HepG2 (cell line): ENCODE results near the gene C9orf43. TPM values are rescaled to one million over a fixed set of nuclear protein-coding genes. Genes with fewer than 3 reads are reported as not detected.
"Not testable (repeated sequence)": the region's sequence is repeated elsewhere in the genome, so short reads cannot be mapped to it uniquely, and the experiment has no call there.

ENCODE experiments used
- ATAC-seq: fragments of 200-7000 bp; cut with Tn5 transposase; 3 replicates; pipeline ENCODE4 v1.9.1; 2020; ENCODE audit warnings: mild to moderate bottlenecking, moderate library complexity
- BruUV-seq: library from RNA; stranded (reverse); fragments of 400-500 nt; replicated peaks from 2 replicates; lab custom pipeline; 2021; lab: Mats Ljungman, UMichigan
- CTCF ChIA-PET: fragments of 300-600 bp; formaldehyde crosslinking; extraction: SDS; loops from one replicate; lab custom pipeline; 2021; ENCODE audit warnings: low total read pairs, inconsistent platforms, low intra/inter-chr PET ratio; lab: Yijun Ruan, JAX
- POLR2A ChIA-PET: fragments of 350-600 bp; sonication (Branson Sonifier 250); formaldehyde crosslinking; loops from one replicate; lab custom pipeline; 2020; ENCODE audit warnings: antibody characterized with exemption, inconsistent platforms; lab: Yijun Ruan, JAX
- DNase-seq: peaks from one replicate; pipeline ENCODE4 v3.0.0-alpha.2; 2015; ENCODE audit warnings: low spot score
- FAIRE-seq: peaks from 3 replicates; lab custom pipeline; 2011; peaks lifted over from hg19 to GRCh38; lab: Jason Lieb, UNC
- H2AFZ ChIP-seq: one replicate; pipeline ENCODE4 v1.6.1; 2011; ENCODE audit warnings: low read length, inconsistent platforms
- H3K27ac ChIP-seq: fragments of 300-600 bp; 3 replicates; pipeline ENCODE4 v1.8.0; 2011; ENCODE audit warnings: mixed run types, mild to moderate bottlenecking, mixed read lengths, low read length, inconsistent platforms; ENCODE audit not compliant: insufficient read depth; ENCODE audit errors: extremely low read length
- H3K27me3 ChIP-seq, 2 experiments: fragments of 200-600 bp in 1 of 2; 2 replicates in 1 of 2; 3 replicates in 1 of 2; pipeline versions ENCODE4 v1.6.0 to v1.8.0; 2011; ENCODE audit warnings: low read length in 2 of 2, mild to moderate bottlenecking in 2 of 2, moderate library complexity in 2 of 2, inconsistent platforms in 1 of 2; ENCODE audit not compliant: insufficient read depth in 2 of 2, control insufficient read depth in 1 of 2
- H3K36me3 ChIP-seq, 2 experiments: fragments of 200-600 bp in 1 of 2; replicated peaks in 1 of 2; 2 replicates in 1 of 2; 3 replicates in 1 of 2; pipeline versions ENCODE4 v1.5.1 to v1.8.0; 2011; ENCODE audit warnings: low read length in 2 of 2, inconsistent platforms in 1 of 2; ENCODE audit not compliant: insufficient read depth in 2 of 2, control insufficient read depth in 1 of 2
- H3K4me1 ChIP-seq: 2 replicates; pipeline ENCODE4 v1.5.1; 2012; ENCODE audit warnings: low read length, inconsistent platforms; ENCODE audit not compliant: insufficient read depth
- H3K4me2 ChIP-seq: 2 replicates; pipeline ENCODE4 v1.6.0; 2011; ENCODE audit warnings: low read depth, low read length, inconsistent platforms
- H3K4me3 ChIP-seq, 3 experiments: fragments of 200-600 bp in 1 of 3; sonication (generic), shearing (Covaris generic) in 1 of 3; replicated peaks in 1 of 3; 2 replicates each; pipeline ENCODE4 v1.5.1; 2011 to 2016; ENCODE audit warnings: low read length in 3 of 3, inconsistent platforms in 2 of 3, low read depth in 2 of 3, mild to moderate bottlenecking in 2 of 3, control low read depth in 1 of 3, mixed read lengths in 1 of 3; ENCODE audit not compliant: insufficient read depth in 1 of 3
- H3K79me2 ChIP-seq: one replicate; pipeline ENCODE4 v1.6.1; 2011; ENCODE audit warnings: low read length, inconsistent platforms; ENCODE audit not compliant: insufficient read depth
- H3K9ac ChIP-seq: 2 replicates; pipeline ENCODE4 v1.6.0; 2011; ENCODE audit warnings: mild to moderate bottlenecking, low read depth, low read length, inconsistent platforms; ENCODE audit not compliant: insufficient read depth
- H3K9me3 ChIP-seq: 2 replicates; pipeline ENCODE4 v1.5.1; 2012; ENCODE audit warnings: mild to moderate bottlenecking, low read length
- H4K20me1 ChIP-seq: 2 replicates; pipeline ENCODE4 v1.6.0; 2011; ENCODE audit warnings: inconsistent platforms, mild to moderate bottlenecking, low read length, moderate library complexity; ENCODE audit not compliant: insufficient read depth
- HMGA1 ChIP-seq: sonication (generic); formaldehyde crosslinking; conservative IDR thresholded peaks from 2 replicates; pipeline ENCODE4 v1.4.0; 2020; ENCODE audit warnings: missing genetic modification reagents
- PBX2 ChIP-seq: IDR thresholded peaks from 2 replicates; pipeline ENCODE4 v1.6.1; 2016; ENCODE audit warnings: control low read depth
- REXO4 ChIP-seq: sonication (generic); formaldehyde crosslinking; IDR thresholded peaks from 2 replicates; pipeline ENCODE4 v1.8.0; 2022; ENCODE audit warnings: missing genetic modification reagents, mild to moderate bottlenecking, borderline replicate concordance
- TARDBP ChIP-seq: sonication (generic); formaldehyde crosslinking; IDR thresholded peaks from 2 replicates; pipeline ENCODE4 v1.8.0; 2022; ENCODE audit warnings: mild to moderate bottlenecking, missing genetic modification reagents
- U2AF1 ChIP-seq: fragments of 200-400 bp; formaldehyde crosslinking; optimal IDR thresholded peaks from 2 replicates; pipeline ENCODE3; 2017; ENCODE audit warnings: mild to moderate bottlenecking, low read depth, low read length
- ZNF354B ChIP-seq: sonication (generic); formaldehyde crosslinking; IDR thresholded peaks from 2 replicates; pipeline ENCODE4 v1.8.0; 2022; ENCODE audit warnings: mild to moderate bottlenecking, missing genetic modification reagents
- ZNF629 ChIP-seq: sonication (generic); formaldehyde crosslinking; conservative IDR thresholded peaks from 2 replicates; pipeline ENCODE4 v1.5.0; 2020; ENCODE audit warnings: missing genetic modification reagents
- WGBS: methylation state at CpG from one replicate; pipeline ENCODE4 v1.1.6; 2017; ENCODE audit warnings: low lambda C conversion rate; 5-methylcytosine and 5-hydroxymethylcytosine counted together
- in situ Hi-C: cut with HindIII; loops from 2 replicates; pipeline ENCODE4 v1.10.0; 2017; ENCODE audit warnings: low pct_unique_long_range_greater_than_20kb; ENCODE audit not compliant: extremely low pct_ligation_motif_present
- intact Hi-C: fragments of 100-400 bp; cut with micrococcal nuclease; formaldehyde crosslinking; loops from one replicate; pipeline ENCODE4 v1.10.0; 2022; ENCODE audit not compliant: unreplicated experiment
- polyA plus RNA-seq, 8 experiments: library from polyadenylated mRNA; depleted of rRNA in 3 of 8; stranded (reverse) in 7 of 8; unstranded in 1 of 8; fragments of >200 nt; fragmentation: Illumina TruSeq in 4 of 8; extraction: Trizol in 4 of 8; gene quantifications; 2 replicates each; pipeline versions ENCODE4 v1.2.1 to v1.2.3, GENCODE V29; 2011 to 2016; ENCODE audit warnings: low read depth in 4 of 8, missing spikeins in 1 of 8, mixed read lengths in 1 of 8; ENCODE audit not compliant: insufficient read depth in 1 of 8
- total RNA-seq, 5 experiments: library from RNA; depleted of rRNA; stranded (reverse); fragments of >200 nt; fragmentation: Illumina TruSeq; extraction: Trizol; gene quantifications; 2 replicates each; pipeline ENCODE4 v1.2.3, GENCODE V29; 2016; ENCODE audit warnings: low read depth in 1 of 5

The C9orf43 gene
- total and polyA plus RNA-seq, 2 of the 13 experiments (the other 11 are each of a cell fraction or from before 2014, with no cell fraction given), result 0.24 to 0.31 TPM

- ATAC-seq, result no peak
- H4K20me1 ChIP-seq, result no peaks in the 10 kb centered on the region
- H3K4me1 ChIP-seq, result peaks cover 55% of the 10 kb centered on the region
- H3K9me3 ChIP-seq, result no peaks in the 10 kb centered on the region
- no peaks in the 10 kb centered on the region for H3K79me2 ChIP-seq
- H3K4me2 ChIP-seq, result no peak overlapping the region
- no peak for DNase-seq
- H2AFZ ChIP-seq, result no peak overlapping the region
- POLR2A ChIA-PET, result interaction anchor here (3.0 kb wide), 1 partner anchor 12 kb away, joined by 16 read pairs; the partner anchor contains the start of gene HDHD3
- no peak overlapping the region for H3K4me3 ChIP-seq
- CTCF ChIA-PET, result no interaction called here
- H3K27me3 ChIP-seq, result peaks cover 0 to 6% of the 10 kb centered on the region in 2 experiments; a peak in 1 of 5 replicates
- no peak for TF ChIP-seq TARDBP
- TF ChIP-seq HMGA1 (CRISPR knock-in tag), result no peak
- no peak for TF ChIP-seq ZNF629 (CRISPR knock-in tag)
- TF ChIP-seq U2AF1, result no peak
- TF ChIP-seq ZNF354B (CRISPR knock-in tag), result no peak
- TF ChIP-seq REXO4, result no peak
- no peak for TF ChIP-seq PBX2 (CRISPR knock-in tag)
- TF ChIP-seq, all 625 proteins: peak for 0
- 46% methylated on average over 1 of the region's 1 CpG for WGBS
- BruUV-seq, result no TSS peak
- no peak for FAIRE-seq
- intact Hi-C loops, result no loop called here
- in situ Hi-C loops, result no loop called here
- no peak overlapping the region for H3K9ac ChIP-seq
- no peaks in the 10 kb centered on the region for H3K36me3 ChIP-seq
- no peak overlapping the region for H3K27ac ChIP-seq
Observed at GRCh38 chr9:113364951-113365350, 45.6 kb upstream of the C9orf43 start.

GRCh38 chr9:113365652-113366051, 44.9 kb upstream of the C9orf43 start:
- H3K4me3 ChIP-seq, CTCF ChIA-PET, H4K20me1 ChIP-seq, H3K36me3 ChIP-seq, H3K27ac ChIP-seq, FAIRE-seq, ATAC-seq, H3K9me3 ChIP-seq, H3K79me2 ChIP-seq, in situ Hi-C loops, H3K4me2 ChIP-seq, intact Hi-C loops, H3K9ac ChIP-seq, BruUV-seq, H3K27me3 ChIP-seq, DNase-seq, H2AFZ ChIP-seq: not testable (repeated sequence)
- WGBS, result 33% methylated on average over 3 of the region's 3 CpGs
- POLR2A ChIA-PET, result interaction anchor here (1.1 to 3.0 kb wide), 3 partner anchors 11 to 45 kb away, joined by 3 to 16 read pairs (median 5); partner anchors contain the start of genes C9orf43, HDHD3, POLE3 and WDR31
- H3K4me1 ChIP-seq, result peaks cover 58% of the 10 kb centered on the region
